Measurements from ENCODE around the gene SPN. TPM values are rescaled to one million over a fixed set of nuclear protein-coding genes. Genes with fewer than 3 reads are reported as not detected.

SPN gene
- total and polyA plus RNA-seq, 9 of the 15 experiments (the other 6 are each of a cell fraction or from before 2014, with no cell fraction given): 24.3 to 225 (median 79.4) TPM

GRCh38 chr16:29665294-29666077 lies 2.4 kb downstream of the SPN start (continued):
- no peak for TF ChIP-seq CBX3 (IDR thresholded peaks at IDR 0.05; ENCODE audit: borderline replicate concordance in 1 of 2, low read length in 2 of 2)
- TF ChIP-seq ZNF274 (IDR thresholded peaks at IDR 0.05; ENCODE audit: borderline replicate concordance, low read depth, low read length): no peak
- peak; percentile 43; the same call in 1 of the 2 replicates for TF ChIP-seq MYC (IDR thresholded peaks at IDR 0.05; ENCODE audit: low read depth, low read length)
- no peak for TF ChIP-seq MYC (CRISPR knock-in tag; IDR thresholded peaks at IDR 0.05; ENCODE audit: borderline replicate concordance, low read depth)
- peak; percentile 18 for TF ChIP-seq NUFIP1 (IDR thresholded peaks at IDR 0.05; ENCODE audit: partially characterized antibody)
- TF ChIP-seq, protein P1, sequence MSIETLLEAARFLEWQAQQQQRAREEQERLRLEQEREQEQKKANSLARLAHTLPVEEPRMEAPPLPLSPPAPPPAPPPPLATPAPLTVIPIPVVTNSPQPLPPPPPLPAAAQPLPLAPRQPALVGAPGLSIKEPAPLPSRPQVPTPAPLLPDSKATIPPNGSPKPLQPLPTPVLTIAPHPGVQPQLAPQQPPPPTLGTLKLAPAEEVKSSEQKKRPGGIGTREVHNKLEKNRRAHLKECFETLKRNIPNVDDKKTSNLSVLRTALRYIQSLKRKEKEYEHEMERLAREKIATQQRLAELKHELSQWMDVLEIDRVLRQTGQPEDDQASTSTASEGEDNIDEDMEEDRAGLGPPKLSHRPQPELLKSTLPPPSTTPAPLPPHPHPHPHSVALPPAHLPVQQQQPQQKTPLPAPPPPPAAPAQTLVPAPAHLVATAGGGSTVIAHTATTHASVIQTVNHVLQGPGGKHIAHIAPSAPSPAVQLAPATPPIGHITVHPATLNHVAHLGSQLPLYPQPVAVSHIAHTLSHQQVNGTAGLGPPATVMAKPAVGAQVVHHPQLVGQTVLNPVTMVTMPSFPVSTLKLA (conservative IDR thresholded peaks at IDR 0.05): peak in 1 of 2 experiments; percentile 13; a peak in 1 of 4 replicates
- no peak for TF ChIP-seq ZNF347 (CRISPR knock-in tag; IDR thresholded peaks at IDR 0.05; ENCODE audit: low read depth)
- 0 out of 2 replicates have a peak, but pooled peaks have one; percentile 20 for TF ChIP-seq ZNF395 (CRISPR knock-in tag; IDR thresholded peaks at IDR 0.05)
- 0 out of 4 replicates have a peak, but pooled peaks of 1 of the 2 experiments have one; percentile 31 for TF ChIP-seq TEAD1 (CRISPR knock-in tag; IDR thresholded peaks at IDR 0.05)
- TF ChIP-seq, protein P2, sequence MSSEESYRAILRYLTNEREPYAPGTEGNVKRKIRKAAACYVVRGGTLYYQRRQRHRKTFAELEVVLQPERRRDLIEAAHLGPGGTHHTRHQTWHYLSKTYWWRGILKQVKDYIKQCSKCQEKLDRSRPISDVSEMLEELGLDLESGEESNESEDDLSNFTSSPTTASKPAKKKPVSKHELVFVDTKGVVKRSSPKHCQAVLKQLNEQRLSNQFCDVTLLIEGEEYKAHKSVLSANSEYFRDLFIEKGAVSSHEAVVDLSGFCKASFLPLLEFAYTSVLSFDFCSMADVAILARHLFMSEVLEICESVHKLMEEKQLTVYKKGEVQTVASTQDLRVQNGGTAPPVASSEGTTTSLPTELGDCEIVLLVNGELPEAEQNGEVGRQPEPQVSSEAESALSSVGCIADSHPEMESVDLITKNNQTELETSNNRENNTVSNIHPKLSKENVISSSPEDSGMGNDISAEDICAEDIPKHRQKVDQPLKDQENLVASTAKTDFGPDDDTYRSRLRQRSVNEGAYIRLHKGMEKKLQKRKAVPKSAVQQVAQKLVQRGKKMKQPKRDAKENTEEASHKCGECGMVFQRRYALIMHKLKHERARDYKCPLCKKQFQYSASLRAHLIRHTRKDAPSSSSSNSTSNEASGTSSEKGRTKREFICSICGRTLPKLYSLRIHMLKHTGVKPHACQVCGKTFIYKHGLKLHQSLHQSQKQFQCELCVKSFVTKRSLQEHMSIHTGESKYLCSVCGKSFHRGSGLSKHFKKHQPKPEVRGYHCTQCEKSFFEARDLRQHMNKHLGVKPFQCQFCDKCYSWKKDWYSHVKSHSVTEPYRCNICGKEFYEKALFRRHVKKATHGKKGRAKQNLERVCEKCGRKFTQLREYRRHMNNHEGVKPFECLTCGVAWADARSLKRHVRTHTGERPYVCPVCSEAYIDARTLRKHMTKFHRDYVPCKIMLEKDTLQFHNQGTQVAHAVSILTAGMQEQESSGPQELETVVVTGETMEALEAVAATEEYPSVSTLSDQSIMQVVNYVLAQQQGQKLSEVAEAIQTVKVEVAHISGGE (CRISPR knock-in tag; IDR thresholded peaks at IDR 0.05): 0 out of 6 replicates have a peak, but pooled peaks of 1 of the 3 experiments have one; percentile 4
- TF ChIP-seq POLR2G (IDR thresholded peaks at IDR 0.05; ENCODE audit: low read depth, low read length): peak; percentile 46
